Mesodermal cell (in vitro differentiated cells): Measurements from ENCODE around the gene ERBIN.
A peak's percentile ranks its signal among the peaks of the same experiment; 100 is the strongest.
"Not testable (repeated sequence)": the region's sequence is repeated elsewhere in the genome, so short reads cannot be mapped to it uniquely, and the experiment has no call there.

Experiments used
- H3K27ac ChIP-seq: 2 replicates; pipeline ENCODE4 v1.7.0; 2013; ENCODE audit warnings: mild to moderate bottlenecking, low read depth, low read length, moderate library complexity; ENCODE audit not compliant: severe bottlenecking
- H3K36me3 ChIP-seq: 2 replicates; pipeline ENCODE4 v1.7.1; 2013; ENCODE audit warnings: mild to moderate bottlenecking, low read length, moderate library complexity; ENCODE audit not compliant: control insufficient read depth, insufficient read depth
- H3K4me1 ChIP-seq: one replicate; pipeline ENCODE4 v1.7.1; 2013; ENCODE audit warnings: mild to moderate bottlenecking, low read length; ENCODE audit not compliant: insufficient read depth, control insufficient read depth, poor library complexity, severe bottlenecking
- H3K4me3 ChIP-seq: 2 replicates; pipeline ENCODE4 v1.7.0; 2013; ENCODE audit warnings: low read length, control low read depth, mild to moderate bottlenecking; ENCODE audit not compliant: insufficient read depth, poor library complexity, severe bottlenecking; ENCODE audit errors: extremely low read depth
- H3K9me3 ChIP-seq: 2 replicates; pipeline ENCODE4 v1.7.1; 2013; ENCODE audit warnings: mild to moderate bottlenecking, low read length, moderate library complexity; ENCODE audit not compliant: control insufficient read depth
- WGBS, 2 experiments: methylation state at CpG; one replicate each; pipeline ENCODE4 v1.1.5; 2013; ENCODE audit warnings: missing lambda C conversion rate in 2 of 2; ENCODE audit not compliant: insufficient coverage in 2 of 2; 5-methylcytosine and 5-hydroxymethylcytosine counted together

ERBIN gene

GRCh38 chr5:65915661-65916060, 10.7 kb upstream of the ERBIN start:
- H3K4me1 ChIP-seq, H3K27ac ChIP-seq, H3K36me3 ChIP-seq, H3K4me3 ChIP-seq, H3K9me3 ChIP-seq: not testable (repeated sequence)
- WGBS, 2 experiments = 81 to 100% methylated on average over 2 to 3 of the region's 6 CpGs

GRCh38 chr5:65916066-65916465, 10.3 kb upstream of the ERBIN start:
- WGBS, 2 experiments = no CpG with 5 or more reads among the region's 3 CpGs
- no peaks in the 10 kb centered on the region for H3K9me3 ChIP-seq
- no peaks in the 10 kb centered on the region for H3K36me3 ChIP-seq
- H3K4me1 ChIP-seq = no peaks in the 10 kb centered on the region
- H3K27ac ChIP-seq = no peak overlapping the region
- no peak overlapping the region for H3K4me3 ChIP-seq

GRCh38 chr5:65916636-65917035, 9.7 kb upstream of the ERBIN start:
- H3K4me3 ChIP-seq = no peak overlapping the region
- no peaks in the 10 kb centered on the region for H3K9me3 ChIP-seq
- H3K36me3 ChIP-seq = no peaks in the 10 kb centered on the region
- WGBS, 2 experiments = 100% methylated on average over 1 of the region's 1 CpG
- H3K4me1 ChIP-seq = no peaks in the 10 kb centered on the region
- no peak overlapping the region for H3K27ac ChIP-seq

DNA sequence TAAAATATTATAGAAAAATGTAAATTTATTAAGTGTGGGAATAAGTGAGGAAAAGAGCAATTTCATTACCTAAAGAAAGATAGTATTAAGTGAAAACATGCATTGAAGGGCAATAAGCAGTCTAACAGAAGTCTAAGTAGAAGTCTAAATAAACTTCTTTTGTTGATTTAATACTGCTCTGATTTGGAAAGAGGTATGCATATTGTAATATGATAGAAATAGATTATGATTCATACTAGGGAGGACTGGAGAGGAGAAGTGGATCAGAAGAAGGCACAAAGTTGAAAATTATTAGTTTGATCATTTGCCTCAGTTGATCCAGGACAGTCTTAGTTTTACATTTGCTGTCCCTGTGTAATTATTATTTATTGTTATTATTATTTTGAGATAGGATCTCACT, 6.6 kb upstream of the ERBIN start:
- Histone ChIP-seq H3K36me3 (no peaks in the 10 kb centered on the region), H3K27ac (no peak overlapping the region)

GRCh38 chr5:65923339-65923738, 3.0 kb upstream of the ERBIN start:
- H3K27ac ChIP-seq = no peak overlapping the region
- no peaks in the 10 kb centered on the region for H3K9me3 ChIP-seq
- peaks cover 7% of the 10 kb centered on the region for H3K4me1 ChIP-seq
- no peak overlapping the region for H3K4me3 ChIP-seq
- 93 to 96% methylated on average over 3 of the region's 5 CpGs for WGBS, 2 experiments
- no peaks in the 10 kb centered on the region for H3K36me3 ChIP-seq

More for the DNA sequence above, 6.6 kb upstream of the ERBIN start:
- no peaks in the 10 kb centered on the region for H3K9me3 ChIP-seq
- peaks cover 7% of the 10 kb centered on the region for H3K4me1 ChIP-seq
- H3K4me3 ChIP-seq = no peak overlapping the region

DNA sequence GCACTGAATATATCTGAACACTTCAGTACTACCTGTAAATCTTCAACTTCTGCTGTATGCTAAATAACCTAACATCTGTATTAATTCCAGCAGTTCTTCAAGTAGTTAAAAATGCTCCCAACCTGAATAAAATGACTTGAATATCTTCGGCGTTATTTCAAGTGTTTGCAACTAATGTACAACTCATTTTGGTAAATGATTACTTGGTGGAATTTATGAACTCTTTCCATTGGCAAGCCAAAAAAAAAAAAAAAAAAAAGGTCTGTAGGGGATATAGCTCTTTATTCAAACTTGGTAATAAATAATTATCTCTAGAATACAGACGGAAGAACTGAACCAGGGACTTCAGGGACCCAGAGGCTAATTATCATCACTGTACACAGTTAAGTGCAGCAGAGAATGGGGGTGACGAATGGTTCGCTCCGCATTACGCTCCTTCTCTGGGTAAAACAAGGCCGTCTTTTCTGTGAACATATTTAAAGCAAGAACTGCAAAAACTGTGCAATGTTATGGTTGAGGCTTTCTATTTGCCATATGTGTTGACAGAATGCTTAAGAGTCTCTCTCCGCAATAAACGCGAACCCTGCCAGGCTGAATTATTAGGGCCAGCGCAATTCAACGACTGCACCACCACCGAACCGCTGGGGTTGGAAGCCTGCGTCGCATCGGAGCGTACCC, 1.9 kb upstream of the ERBIN start:
- 4 to 8% methylated on average over 12 to 16 of the region's 19 CpGs for WGBS, 2 experiments
- Histone ChIP-seq H3K27ac (peak overlapping the region; percentile 96), H3K9me3 (no peaks in the 10 kb centered on the region), H3K4me3 (peak overlapping the region; percentile 82), H3K36me3 (no peaks in the 10 kb centered on the region), H3K4me1 (peaks cover 7% of the 10 kb centered on the region)

GRCh38 chr5:65925044-65925600, 1.3 kb upstream of the ERBIN start:
- Histone ChIP-seq H3K27ac (peak overlapping the region; percentile 96), H3K4me3 (peak overlapping the region; percentile 82), H3K36me3 (peaks cover under 1% of the 10 kb centered on the region), H3K9me3 (no peaks in the 10 kb centered on the region), H3K4me1 (peaks cover 7% of the 10 kb centered on the region)
- 0 to 1% methylated on average over 28 to 32 of the region's 46 CpGs for WGBS, 2 experiments

DNA sequence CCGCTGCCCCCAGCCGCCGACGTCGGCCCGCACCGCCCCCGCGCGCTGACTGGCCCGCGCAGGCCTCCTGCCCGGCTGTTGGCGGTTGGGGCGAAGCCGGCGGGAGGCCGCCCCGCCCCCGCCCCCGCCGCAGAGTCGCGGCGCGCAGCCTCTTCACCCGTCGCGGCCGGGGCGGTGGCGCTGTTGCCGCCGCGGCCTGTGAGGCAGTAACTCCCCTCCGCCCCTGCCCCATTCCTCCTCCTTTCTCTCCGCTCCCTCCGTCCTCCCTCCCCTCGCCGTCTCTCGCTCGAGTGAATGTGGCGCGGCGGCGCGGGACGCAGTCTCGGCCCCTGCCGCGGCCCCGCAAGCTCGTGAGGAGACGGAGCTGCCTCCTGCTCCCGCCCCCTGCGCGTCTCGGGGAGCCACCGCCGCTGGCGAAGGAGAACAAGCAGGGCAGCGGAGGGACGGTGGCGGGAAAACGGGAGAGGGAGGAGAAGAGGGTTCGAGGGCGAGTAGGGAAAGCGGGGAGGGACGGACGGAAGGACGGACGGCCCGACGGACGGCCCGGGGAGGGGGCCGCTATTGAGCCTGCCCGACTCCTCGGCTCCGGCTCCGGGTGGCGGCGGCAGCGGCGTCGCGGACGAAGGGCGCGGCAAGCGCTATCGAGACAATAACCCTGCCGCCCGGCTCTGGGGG, 637 bp upstream of the ERBIN start:
- no peaks in the 10 kb centered on the region for H3K9me3 ChIP-seq
- peaks cover 4% of the 10 kb centered on the region for H3K36me3 ChIP-seq
- peaks cover 7% of the 10 kb centered on the region for H3K4me1 ChIP-seq
- H3K27ac ChIP-seq = peak overlapping the region; percentile 97
- H3K4me3 ChIP-seq = peak overlapping the region; percentile 82
- 0 to 1% methylated on average over 37 to 76 of the region's 94 CpGs for WGBS, 2 experiments

GRCh38 chr5:65926893-65927292, 518 bp downstream of the ERBIN start:
- Histone ChIP-seq H3K4me3 (peak overlapping the region; percentile 82), H3K4me1 (peaks cover 7% of the 10 kb centered on the region), H3K9me3 (no peaks in the 10 kb centered on the region), H3K27ac (peak overlapping the region; percentile 97), H3K36me3 (peaks cover 8% of the 10 kb centered on the region)
- WGBS, 2 experiments = 0% methylated on average over 1 to 3 of the region's 16 CpGs

- H3K27ac ChIP-seq = peak overlapping the region; percentile 97
- peak overlapping the region; percentile 82 for H3K4me3 ChIP-seq
- peaks cover 8% of the 10 kb centered on the region for H3K36me3 ChIP-seq
- H3K9me3 ChIP-seq = no peaks in the 10 kb centered on the region
- peaks cover 7% of the 10 kb centered on the region for H3K4me1 ChIP-seq
- WGBS, 2 experiments = 0% methylated on average over 5 of the region's 13 CpGs
Measured at GRCh38 chr5:65927503-65928321, 1.3 kb downstream of the ERBIN start.
